Bronchial epithelial cell (primary cell): ENCODE data around the gene ZNF281. TPM values are rescaled to one million over a fixed set of nuclear protein-coding genes. Genes with fewer than 3 reads are reported as not detected.
A peak's percentile ranks its signal among the peaks of the same experiment; 100 is the strongest.

ENCODE experiments used
- DNase-seq: peaks from one replicate; pipeline ENCODE4 v3.0.0-alpha.2; 2010; ENCODE audit warnings: low read depth
- FAIRE-seq: peaks from 2 replicates; lab custom pipeline; 2011; peaks lifted over from hg19 to GRCh38; lab: Jason Lieb, UNC
- H3K27me3 ChIP-seq: 2 replicates; pipeline ENCODE4 v1.5.1; 2011; ENCODE audit warnings: low read length; ENCODE audit not compliant: control insufficient read depth, insufficient read depth
- H3K36me3 ChIP-seq: 2 replicates; pipeline ENCODE4 v1.5.1; 2011; ENCODE audit warnings: low read length; ENCODE audit not compliant: control insufficient read depth, insufficient read depth
- H3K4me3 ChIP-seq: 2 replicates; pipeline ENCODE4 v1.5.1; 2011; ENCODE audit warnings: mild to moderate bottlenecking, low read depth, low read length, control low read depth
- CTCF ChIP-seq: IDR thresholded peaks from 2 replicates; pipeline ENCODE4 v1.5.1; 2011; ENCODE audit warnings: mild to moderate bottlenecking, moderate library complexity, low read length, control low read depth, inconsistent platforms; ENCODE audit not compliant: insufficient read depth, severe bottlenecking
- total RNA-seq: library from RNA; depleted of rRNA; stranded (reverse); fragments of >200 nt; gene quantifications from 2 replicates; pipeline ENCODE4 v1.2.1, GENCODE V29; 2014

The ZNF281 gene
- total RNA-seq, 1 donor from 2014 or later: 18.4 TPM

GRCh38 chr1:200409203-200409760 is 554 bp downstream of the ZNF281 start:
- no peak for FAIRE-seq
- H3K36me3 ChIP-seq: peaks cover 6% of the 10 kb centered on the region
- no peaks in the 10 kb centered on the region for H3K27me3 ChIP-seq
- no peak for TF ChIP-seq CTCF
- no peak for DNase-seq
- peak overlapping the region; percentile 92 for H3K4me3 ChIP-seq

DNA sequence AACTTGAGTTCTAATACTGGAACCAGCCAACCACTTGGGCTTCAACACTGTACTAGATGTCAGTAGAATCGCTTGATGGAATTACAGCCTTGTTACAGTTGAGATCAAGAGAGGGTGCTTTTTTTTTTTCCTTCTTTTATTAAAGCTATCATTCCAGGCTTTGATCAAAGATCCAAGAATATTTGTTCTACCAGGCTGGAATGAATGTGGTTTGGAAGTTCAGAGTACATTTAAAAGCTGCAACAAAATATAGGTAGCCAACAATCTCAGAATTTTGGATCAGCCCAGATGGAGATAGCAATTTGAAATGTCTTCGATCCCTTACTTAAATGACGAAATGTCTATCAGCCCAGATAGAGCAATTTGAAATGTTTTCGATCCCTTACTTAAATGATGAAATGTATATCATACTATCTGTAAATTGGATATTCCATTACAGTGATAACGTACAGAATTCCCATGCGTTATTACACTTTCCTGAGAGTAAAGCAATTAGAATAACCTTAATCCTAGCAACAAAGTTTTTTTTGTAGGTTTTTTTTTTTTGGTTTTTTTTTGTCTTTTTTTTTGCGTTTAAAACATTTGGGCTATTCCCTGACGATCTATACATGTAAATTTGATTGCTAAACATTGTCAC is 3.6 kb downstream of the ZNF281 start:
- TF ChIP-seq CTCF: no peak
- Histone ChIP-seq H3K4me3 (no peak overlapping the region), H3K36me3 (peaks cover 6% of the 10 kb centered on the region), H3K27me3 (no peaks in the 10 kb centered on the region)
- FAIRE-seq: no peak
- DNase-seq: no peak

GRCh38 chr1:200405264-200405663 is 4.6 kb downstream of the ZNF281 start:
- H3K27me3 ChIP-seq: no peaks in the 10 kb centered on the region
- no peak for TF ChIP-seq CTCF
- H3K36me3 ChIP-seq: peaks cover 6% of the 10 kb centered on the region
- FAIRE-seq (no peak), DNase-seq (peak; percentile 76)
- H3K4me3 ChIP-seq: no peak overlapping the region

GRCh38 chr1:200401708-200402107 is 8.1 kb downstream of the ZNF281 start:
- no peak for TF ChIP-seq CTCF
- Histone ChIP-seq H3K27me3 (no peaks in the 10 kb centered on the region), H3K4me3 (no peak overlapping the region), H3K36me3 (no peaks in the 10 kb centered on the region)
- FAIRE-seq (no peak), DNase-seq (no peak)

DNA sequence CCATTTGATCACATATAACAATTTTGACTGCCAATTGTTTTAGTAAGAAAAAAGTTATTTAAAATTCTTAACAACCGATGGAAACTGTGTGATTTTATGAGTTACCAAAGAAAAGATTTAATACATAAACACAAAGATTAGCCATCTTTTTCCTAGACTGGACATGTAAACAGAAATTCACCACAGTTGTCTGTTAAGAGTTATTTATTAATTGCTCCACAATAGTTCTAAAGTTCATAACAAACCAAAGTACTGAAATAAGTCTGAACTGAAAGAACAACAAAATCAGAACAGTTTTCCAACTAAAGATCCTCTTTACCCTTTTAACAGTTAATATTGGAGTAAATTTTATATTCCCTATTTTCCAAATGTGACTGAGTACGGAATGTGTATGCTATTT is 8.6 kb downstream of the ZNF281 start:
- Histone ChIP-seq H3K4me3 (no peak overlapping the region), H3K36me3 (no peaks in the 10 kb centered on the region), H3K27me3 (no peaks in the 10 kb centered on the region)
- TF ChIP-seq CTCF: no peak
- FAIRE-seq (no peak), DNase-seq (no peak)

DNA sequence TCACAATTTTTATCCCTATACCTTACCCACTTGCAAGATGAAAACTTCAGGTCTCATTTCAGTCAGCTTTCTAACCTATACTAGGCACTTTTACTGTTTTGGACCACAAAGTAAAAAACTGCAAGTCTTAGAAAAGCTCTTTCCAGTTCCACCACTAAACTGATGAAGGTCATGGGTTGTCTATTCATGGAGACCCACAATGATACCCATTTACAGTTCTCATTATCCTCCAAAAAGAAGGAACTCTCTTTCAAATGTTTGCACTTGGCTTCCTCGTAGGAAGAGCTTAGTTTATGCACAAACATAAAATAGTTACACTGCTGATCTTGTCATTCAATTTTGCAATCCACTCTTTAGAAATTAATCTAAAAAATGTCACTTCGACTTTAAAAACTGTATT is 9.3 kb downstream of the ZNF281 start:
- H3K36me3 ChIP-seq: no peaks in the 10 kb centered on the region
- H3K27me3 ChIP-seq: no peaks in the 10 kb centered on the region
- no peak for FAIRE-seq
- TF ChIP-seq CTCF: no peak
- H3K4me3 ChIP-seq: no peak overlapping the region
- DNase-seq: no peak
